Right lung (tissue), 5 donors: ENCODE results near the gene C10orf95. TPM values are rescaled to one million over a fixed set of nuclear protein-coding genes. Genes with fewer than 3 reads are reported as not detected.

ENCODE experiments used
- DNase-seq, 2 donors: peaks; one replicate each; pipeline ENCODE4 v3.0.0-alpha.2; 2013
- polyA plus RNA-seq, 5 donors: library from polyadenylated mRNA; unstranded; fragments of 120-200 nt; gene quantifications; one replicate each; pipeline versions ENCODE4 v1.2.1 to v1.2.3, GENCODE V29; 2013; ENCODE audit warnings: inconsistent platforms in 1 of 5, low replicate concordance in 1 of 5; ENCODE audit not compliant: insufficient read length in 5 of 5, insufficient read depth in 1 of 5

Gene C10orf95
- polyA plus RNA-seq, 5 donors = 0.78 to 2.8 (median 1.6) TPM

DNA sequence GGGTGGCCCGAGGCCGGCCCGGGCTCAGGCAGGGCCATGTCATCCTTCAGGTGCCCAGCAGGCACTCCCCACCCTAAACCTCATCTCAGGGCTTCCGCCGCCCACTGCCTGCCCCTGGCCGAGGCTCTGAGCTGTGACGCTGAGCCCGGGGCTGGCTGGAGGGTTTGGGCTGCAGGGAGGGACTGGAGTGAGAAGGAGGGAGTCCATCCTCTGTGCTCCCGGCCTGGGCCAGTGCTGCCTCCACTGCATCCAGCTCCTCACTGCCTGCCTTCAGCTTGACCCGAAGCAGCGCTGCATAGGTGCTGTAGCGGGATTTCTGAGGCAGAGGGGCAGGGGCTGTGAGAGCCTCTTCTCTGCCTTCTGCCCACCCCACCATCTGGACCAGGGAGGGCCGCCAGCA, 48.2 kb downstream of the C10orf95 start:
- no peak for DNase-seq

DNA sequence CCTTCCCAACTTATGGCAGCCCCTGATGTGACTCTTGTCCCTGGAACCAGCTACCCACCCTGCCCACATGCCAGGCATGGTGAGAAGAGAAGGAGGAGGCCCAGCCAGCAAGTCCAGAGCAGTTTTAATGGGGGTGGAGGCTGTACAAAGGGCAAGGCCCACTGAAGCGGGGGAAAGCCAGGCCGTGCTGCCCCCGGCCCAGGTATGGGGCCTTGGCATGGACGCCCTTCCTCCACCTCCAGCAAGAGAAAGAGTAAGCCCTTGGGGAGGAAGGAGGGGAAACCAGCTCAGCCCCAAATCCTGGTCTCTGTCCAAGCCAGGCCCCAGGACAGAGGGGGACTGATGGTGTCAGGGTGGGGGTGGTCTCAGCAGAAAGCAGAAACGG, 48.8 kb downstream of the C10orf95 start:
- no peak for DNase-seq

DNA sequence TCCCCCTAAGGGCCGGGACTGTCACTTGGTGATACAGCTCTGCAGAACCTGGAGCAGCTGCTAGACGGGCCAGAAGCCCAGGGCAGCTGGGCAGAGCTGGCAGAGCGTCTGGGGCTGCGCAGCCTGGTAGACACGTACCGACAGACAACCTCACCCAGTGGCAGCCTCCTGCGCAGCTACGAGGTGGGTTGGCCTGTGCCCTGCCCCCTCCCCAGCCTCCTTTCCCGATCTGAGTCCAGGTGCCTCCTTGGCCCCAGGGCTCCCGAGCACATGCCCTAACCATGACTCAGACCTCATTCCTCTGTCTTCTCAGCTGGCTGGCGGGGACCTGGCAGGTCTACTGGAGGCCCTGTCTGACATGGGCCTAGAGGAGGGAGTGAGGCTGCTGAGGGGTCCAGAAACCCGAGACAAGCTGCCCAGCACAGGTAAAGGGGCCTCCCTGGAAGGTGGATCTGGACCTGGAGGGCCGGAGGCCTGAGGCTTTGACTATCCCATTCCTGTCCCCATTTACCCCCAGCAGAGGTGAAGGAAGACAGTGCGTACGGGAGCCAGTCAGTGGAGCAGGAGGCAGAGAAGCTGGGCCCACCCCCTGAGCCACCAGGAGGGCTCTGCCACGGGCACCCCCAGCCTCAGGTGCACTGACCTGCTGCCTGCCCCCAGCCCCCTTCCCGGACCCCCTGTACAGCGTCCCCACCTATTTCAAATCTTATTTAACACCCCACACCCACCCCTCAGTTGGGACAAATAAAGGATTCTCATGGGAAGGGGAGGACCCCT, 49.4 kb downstream of the C10orf95 start:
- no peak for DNase-seq

DNA sequence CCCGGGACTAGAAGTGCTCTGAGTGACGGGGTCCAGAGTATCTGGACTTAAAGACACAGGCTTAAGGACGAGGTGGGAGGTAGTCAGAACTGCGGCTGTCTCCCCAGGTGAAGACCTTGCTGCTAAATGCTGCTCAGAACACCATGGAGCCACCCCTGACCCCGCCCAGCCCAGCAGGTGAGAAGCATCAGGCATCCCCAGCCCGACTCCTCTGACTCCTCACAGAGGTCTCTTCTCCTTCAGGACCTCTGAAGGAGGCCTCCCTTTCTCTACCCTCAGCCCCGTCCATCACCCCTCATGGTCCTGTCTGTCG, 50.0 kb downstream of the C10orf95 start:
- DNase-seq = no peak

DNA sequence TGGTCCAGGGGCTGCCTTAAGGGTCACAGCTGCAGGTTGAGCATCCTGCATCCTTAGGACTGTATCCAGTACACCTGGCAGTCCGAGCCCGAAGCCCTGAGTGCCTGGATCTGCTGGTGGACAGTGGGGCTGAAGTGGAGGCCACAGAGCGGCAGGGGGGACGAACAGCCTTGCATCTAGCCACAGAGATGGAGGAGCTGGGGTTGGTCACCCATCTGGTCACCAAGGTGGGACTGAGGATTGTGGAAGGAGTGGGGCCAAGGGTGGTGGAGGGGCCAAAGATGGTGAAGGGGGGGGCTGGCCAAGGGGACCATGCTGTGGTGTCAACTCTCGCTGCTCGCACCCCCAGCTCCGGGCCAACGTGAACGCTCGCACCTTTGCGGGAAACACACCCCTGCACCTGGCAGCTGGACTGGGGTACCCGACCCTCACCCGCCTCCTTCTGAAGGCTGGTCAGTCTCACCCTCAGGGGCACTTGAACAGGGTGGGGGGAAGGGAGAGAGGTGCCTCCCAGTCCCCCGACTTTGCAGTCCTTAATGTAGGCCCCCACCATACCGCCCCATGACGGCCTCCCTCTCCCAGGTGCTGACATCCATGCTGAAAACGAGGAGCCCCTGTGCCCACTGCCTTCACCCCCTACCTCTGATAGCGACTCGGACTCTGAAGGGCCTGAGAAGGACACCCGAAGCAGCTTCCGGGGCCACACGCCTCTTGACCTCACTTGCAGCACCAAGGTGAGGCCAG, 50.6 kb downstream of the C10orf95 start:
- DNase-seq = no peak

DNA sequence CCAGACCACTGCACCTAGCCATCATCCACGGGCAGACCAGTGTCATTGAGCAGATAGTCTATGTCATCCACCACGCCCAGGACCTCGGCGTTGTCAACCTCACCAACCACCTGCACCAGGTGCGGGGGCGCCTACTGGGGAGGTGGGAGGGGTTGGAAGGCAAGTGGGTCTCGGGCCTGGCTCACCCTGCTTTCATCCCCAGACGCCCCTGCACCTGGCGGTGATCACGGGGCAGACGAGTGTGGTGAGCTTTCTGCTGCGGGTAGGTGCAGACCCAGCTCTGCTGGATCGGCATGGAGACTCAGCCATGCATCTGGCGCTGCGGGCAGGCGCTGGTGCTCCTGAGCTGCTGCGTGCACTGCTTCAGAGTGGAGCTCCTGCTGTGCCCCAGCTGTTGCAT, 51.3 kb downstream of the C10orf95 start:
- DNase-seq = no peak

Other genes with a start within 250 kb of the C10orf95 start
- gene ELOVL3, start 225.2 kb downstream of the C10orf95 start, polyA plus RNA-seq = under 1 TPM; 0.42 to 0.74 (median 0.47) TPM
- 1 to 10 TPM in 1 of 5 donors, under 1 TPM in 3, not detected in 1; 0.21 to 2.3 (median 0.52) TPM for gene PITX3, start 210.0 kb downstream of the C10orf95 start, polyA plus RNA-seq
- 10 to 100 TPM; 38.8 to 48.0 (median 44.6) TPM for gene GBF1, start 206.0 kb downstream of the C10orf95 start, polyA plus RNA-seq
- gene NFKB2, start 55.8 kb downstream of the C10orf95 start, polyA plus RNA-seq = 10 to 100 TPM; 17.1 to 25.7 (median 24.6) TPM
- 10 to 100 TPM in 3 of 5 donors, 1 to 10 TPM in 2; 7.4 to 17.1 (median 10.1) TPM for gene PSD, start 32.8 kb downstream of the C10orf95 start, polyA plus RNA-seq
- gene FBXL15, start 30.7 kb downstream of the C10orf95 start, polyA plus RNA-seq = 10 to 100 TPM in 1 of 5 donors, 1 to 10 TPM in 4; 4.3 to 13.6 (median 6.2) TPM
- gene CUEDC2, start 19.0 kb downstream of the C10orf95 start, polyA plus RNA-seq = 10 to 100 TPM; 58.7 to 90.0 (median 70.6) TPM
- 10 to 100 TPM; 79.6 to 93.3 (median 85.8) TPM for gene ACTR1A, start 51.2 kb upstream of the C10orf95 start, polyA plus RNA-seq
- 10 to 100 TPM; 22.0 to 29.7 (median 27.2) TPM for gene SUFU, start 52.4 kb upstream of the C10orf95 start, polyA plus RNA-seq
- gene TRIM8, start 192.9 kb upstream of the C10orf95 start, polyA plus RNA-seq = 100 to 1,000 TPM in 2 of 5 donors, 10 to 100 TPM in 3; 68.5 to 132 (median 95.1) TPM